A549 (cell line): ENCODE data around the gene ESD. TPM values are rescaled to one million over a fixed set of nuclear protein-coding genes. Genes with fewer than 3 reads are reported as not detected.

ENCODE experiments used
- ATAC-seq, 2 experiments: fragments of 200-7000 bp in 1 of 2; fragments of >200 bp in 1 of 2; cut with Nextera tagmentation in 1 of 2; cut with Tn5 transposase in 1 of 2; 3 replicates each; pipeline versions ENCODE4 v1.8.0 to v1.9.1; 2018 to 2020; ENCODE audit warnings: mild to moderate bottlenecking in 1 of 2, moderate library complexity in 1 of 2
- CTCF ChIA-PET: fragments of 300-600 bp; sonication (Branson Sonifier 250); formaldehyde crosslinking; extraction: SDS; loops from one replicate; lab custom pipeline; 2021; ENCODE audit warnings: antibody characterized with exemption, inconsistent platforms; lab: Yijun Ruan, JAX
- POLR2A ChIA-PET: fragments of 350-600 bp; formaldehyde crosslinking; extraction: SDS; loops from one replicate; lab custom pipeline; 2021; ENCODE audit warnings: antibody characterized with exemption, inconsistent platforms; lab: Yijun Ruan, JAX
- DNase-seq, 2 experiments: peaks; one replicate each; pipeline versions ENCODE4 v3.0.0 to v3.0.0-alpha.2; 2011 to 2016; ENCODE audit warnings: low read depth in 1 of 2, low spot score in 1 of 2
- FAIRE-seq: peaks from 2 replicates; lab custom pipeline; 2011; peaks lifted over from hg19 to GRCh38; lab: Jason Lieb, UNC
- H3K27ac ChIP-seq, 2 experiments: fragments of >200 bp; sonication (Bioruptor Twin); formaldehyde crosslinking; 3 replicates each; pipeline ENCODE4 v1.5.1; 2016 to 2017
- H3K4me1 ChIP-seq: fragments of >200 bp; sonication (Bioruptor Twin); formaldehyde crosslinking; 3 replicates; pipeline ENCODE4 v1.6.1; 2016
- H3K4me2 ChIP-seq: fragments of >200 bp; sonication (Bioruptor Twin); formaldehyde crosslinking; 3 replicates; pipeline ENCODE4 v1.6.1; 2016
- H3K4me3 ChIP-seq: fragments of >200 bp; sonication (Bioruptor Twin); formaldehyde crosslinking; 3 replicates; pipeline ENCODE4 v1.5.1; 2016
- H3K9me3 ChIP-seq: fragments of >200 bp; sonication (Bioruptor Twin); formaldehyde crosslinking; 3 replicates; pipeline ENCODE4 v1.6.1; 2016
- CEBPB ChIP-seq, 2 experiments: fragments of >200 bp in 1 of 2; sonication (Bioruptor Twin) in 1 of 2; formaldehyde crosslinking in 1 of 2; IDR thresholded peaks; 2 replicates each; pipeline ENCODE4 v1.6.1; 2012 to 2016
- CHD2 ChIP-seq: fragments of 150-350 bp; IDR thresholded peaks from 2 replicates; pipeline ENCODE4 v1.6.1; 2014; ENCODE audit warnings: low read length; ENCODE audit not compliant: partially characterized antibody
- CTCF ChIP-seq: fragments of >200 bp; sonication (Bioruptor Twin); formaldehyde crosslinking; IDR thresholded peaks from 3 replicates; pipeline ENCODE4 v1.5.1; 2016
- EHF ChIP-seq: fragments of 250-450 bp; sonication (Bioruptor Pico); IDR thresholded peaks from 2 replicates; pipeline ENCODE4 v1.5.0; 2020; ENCODE audit warnings: mild to moderate bottlenecking
- ELK1 ChIP-seq: fragments of 150-350 bp; IDR thresholded peaks from 2 replicates; pipeline ENCODE4 v1.6.1; 2014; ENCODE audit warnings: low read depth, mild to moderate bottlenecking, low read length
- FOSB ChIP-seq: fragments of 250-450 bp; sonication (Bioruptor Pico); IDR thresholded peaks from 2 replicates; pipeline ENCODE4 v1.5.0; 2020; ENCODE audit warnings: mild to moderate bottlenecking, moderate library complexity
- HMGXB4 ChIP-seq: fragments of 250-450 bp; sonication (Bioruptor Pico); IDR thresholded peaks from 2 replicates; pipeline ENCODE4 v1.5.0; 2021; ENCODE audit warnings: mild to moderate bottlenecking, moderate library complexity, borderline replicate concordance
- HOXB13 ChIP-seq: fragments of 250-450 bp; sonication (Bioruptor Pico); IDR thresholded peaks from 2 replicates; pipeline ENCODE4 v1.5.0; 2020; ENCODE audit warnings: low read depth, mild to moderate bottlenecking, moderate library complexity
- KDM1A ChIP-seq: fragments of 200-600 bp; sonication (generic); IDR thresholded peaks from 2 replicates; pipeline ENCODE4 v1.6.1; 2016; ENCODE audit warnings: low read depth, mild to moderate bottlenecking
- MAX ChIP-seq: IDR thresholded peaks from 2 replicates; pipeline ENCODE4 v1.6.1; 2012
- MAZ ChIP-seq: fragments of 150-350 bp; IDR thresholded peaks from 2 replicates; pipeline ENCODE4 v1.6.1; 2014; ENCODE audit warnings: antibody characterized with exemption, low read depth, low read length, borderline replicate concordance
- MYC ChIP-seq: IDR thresholded peaks from 2 replicates; pipeline ENCODE4 v1.6.1; 2012; ENCODE audit warnings: mild to moderate bottlenecking, inconsistent platforms, low read length, improper control_type of control experiment, borderline replicate concordance
- PHF8 ChIP-seq: fragments of 200-600 bp; sonication (generic); IDR thresholded peaks from 2 replicates; pipeline ENCODE4 v1.6.1; 2016; ENCODE audit warnings: low read depth, mild to moderate bottlenecking, antibody characterized with exemption, moderate library complexity, borderline replicate concordance
- REST ChIP-seq: fragments of 200-600 bp; sonication (generic); IDR thresholded peaks from 2 replicates; pipeline ENCODE4 v1.6.1; 2016; ENCODE audit warnings: antibody characterized with exemption, mild to moderate bottlenecking, moderate library complexity
- ZC3H11A ChIP-seq: fragments of 450-650 bp; IDR thresholded peaks from 2 replicates; pipeline ENCODE4 v1.6.1; 2014; ENCODE audit warnings: antibody characterized with exemption, mild to moderate bottlenecking
- ZNF302 ChIP-seq: fragments of 250-450 bp; sonication (Bioruptor Pico); IDR thresholded peaks from 2 replicates; pipeline ENCODE4 v1.9.0; 2021; ENCODE audit warnings: inconsistent platforms, mild to moderate bottlenecking, moderate library complexity
- WGBS: methylation state at CpG from one replicate; pipeline ENCODE4 v1.1.6; 2017; ENCODE audit errors: missing lambda C conversion rate; 5-methylcytosine and 5-hydroxymethylcytosine counted together
- polyA plus RNA-seq, 4 experiments: library from polyadenylated mRNA; depleted of rRNA in 3 of 4; stranded (reverse); fragments of >200 nt; fragmentation: RNase III in 1 of 4; extraction: RNeasy Plus Mini Kit Qiagen cat#74134 plus additional on column Dnase treatment in 1 of 4; gene quantifications; 2 replicates in 3 of 4; 3 replicates in 1 of 4; pipeline ENCODE4 v1.2.3, GENCODE V29; 2011 to 2017

Gene ESD
- polyA plus RNA-seq, 2 of the 4 experiments (the other 2 are of a cell fraction) = 107 to 122 TPM

- no peak overlapping the region for H3K4me3 ChIP-seq
- ATAC-seq = no peak
- POLR2A ChIA-PET = no interaction called here
- no peak overlapping the region for H3K4me2 ChIP-seq
- CTCF ChIA-PET = interaction anchor here (0.7 kb wide), 1 partner anchor 200 kb away, joined by 3 read pairs; no protein-coding TSS in a partner anchor
- no peaks in the 10 kb centered on the region for H3K9me3 ChIP-seq
- WGBS = 43% methylated on average over 5 of the region's 5 CpGs
- DNase-seq = no peak
- TF ChIP-seq MAX (no peak), HMGXB4 (CRISPR knock-in tag) (no peak), CEBPB (IDR thresholded peaks at IDR 0.05) (no peak), ZC3H11A (no peak), KDM1A (no peak), REST (no peak), CTCF (no peak), PHF8 (no peak)
- no peak overlapping the region for H3K27ac ChIP-seq
- H3K4me1 ChIP-seq = peaks cover 7% of the 10 kb centered on the region; the same call in 1 of the 3 replicates
- no peak for FAIRE-seq
These were observed 35.1 kb downstream of the ESD start for GRCh38 chr13:46761866-46762265.

GRCh38 chr13:46761174-46761573, 35.8 kb downstream of the ESD start:
- Histone ChIP-seq H3K4me2 (no peak overlapping the region), H3K27ac (no peak overlapping the region), H3K9me3 (no peaks in the 10 kb centered on the region), H3K4me1 (peaks cover 7% of the 10 kb centered on the region; the same call in 1 of the 3 replicates), H3K4me3 (no peak overlapping the region)
- TF ChIP-seq ZNF302 (CRISPR knock-in tag) (no peak), HOXB13 (CRISPR knock-in tag) (no peak), HMGXB4 (CRISPR knock-in tag) (no peak)
- ATAC-seq (no peak), FAIRE-seq (no peak), DNase-seq (no peak)
- 91% methylated on average over 4 of the region's 4 CpGs for WGBS
- POLR2A ChIA-PET = no interaction called here
- CTCF ChIA-PET = interaction anchor here (0.7 kb wide), 1 partner anchor 201 kb away, joined by 3 read pairs; no protein-coding TSS in a partner anchor

- FAIRE-seq (no peak), DNase-seq (peak in 1 of 2 experiments; percentile 34), ATAC-seq (peak; percentile 37 to 55; a peak in 4 of 6 replicates)
- CTCF ChIA-PET = interaction anchor here (0.6 kb wide), 1 partner anchor 12 kb away, joined by 3 read pairs; no protein-coding TSS in a partner anchor
- Histone ChIP-seq H3K4me3 (no peak overlapping the region), H3K4me2 (peak overlapping the region; percentile 28; the same call in 1 of the 3 replicates), H3K9me3 (no peaks in the 10 kb centered on the region), H3K4me1 (peaks cover 7% of the 10 kb centered on the region; the same call in 1 of the 3 replicates), H3K27ac (no peak overlapping the region)
- POLR2A ChIA-PET = no interaction called here
- 11% methylated on average over 2 of the region's 2 CpGs for WGBS
- TF ChIP-seq FOSB (CRISPR knock-in tag) = no peak
- no peak for TF ChIP-seq EHF (CRISPR knock-in tag)
- no peak for TF ChIP-seq REST
- TF ChIP-seq MAZ = no peak
- no peak for TF ChIP-seq MYC
- no peak for TF ChIP-seq CHD2
- TF ChIP-seq ELK1 = no peak
These were observed 37.1 kb downstream of the ESD start for GRCh38 chr13:46759846-46760245.
